GM19351 (cell line): Measurements from ENCODE around the gene DRD3.

Experiments used
- ATAC-seq: cut with Tn5 transposase; IDR thresholded peaks from one replicate; pipeline ENCODE4 v1.9.1; 2021; ENCODE audit warnings: mild to moderate bottlenecking, moderate library complexity; ENCODE audit not compliant: unreplicated experiment

DRD3 gene

GRCh38 chr3:114178770-114179368 lies at the start of gene DRD3:
DRD3 (minus strand) TSS chr3:114179052; CDS start chr3:114171992, 7,060 bp downstream.
- no peak for ATAC-seq

- ATAC-seq, result no peak
These were observed 48.2 kb upstream of the DRD3 start for GRCh38 chr3:114227076-114227475.

- ATAC-seq, result no peak
These were observed 47.5 kb upstream of the DRD3 start for GRCh38 chr3:114226313-114226712.

DNA sequence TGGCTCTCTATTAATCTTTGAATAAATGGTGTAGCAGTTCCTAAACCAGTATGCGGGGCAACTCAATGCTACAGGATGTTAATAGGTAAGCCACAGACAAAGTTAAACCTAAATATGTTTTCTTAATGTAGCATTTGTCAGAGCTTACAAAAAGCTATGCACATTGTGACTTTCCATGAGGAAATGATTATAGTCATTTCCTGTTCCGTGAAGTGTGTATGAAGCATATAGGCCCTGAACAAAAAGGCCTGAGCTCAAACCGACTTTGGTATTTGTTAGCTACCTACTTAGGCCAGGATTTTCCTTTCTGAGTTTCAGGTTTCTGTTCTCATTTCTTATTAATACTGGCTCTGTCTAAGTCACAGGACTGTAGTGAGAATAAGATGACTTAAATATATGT lies 44.3 kb upstream of the DRD3 start:
- peak; percentile 90 for ATAC-seq

DNA sequence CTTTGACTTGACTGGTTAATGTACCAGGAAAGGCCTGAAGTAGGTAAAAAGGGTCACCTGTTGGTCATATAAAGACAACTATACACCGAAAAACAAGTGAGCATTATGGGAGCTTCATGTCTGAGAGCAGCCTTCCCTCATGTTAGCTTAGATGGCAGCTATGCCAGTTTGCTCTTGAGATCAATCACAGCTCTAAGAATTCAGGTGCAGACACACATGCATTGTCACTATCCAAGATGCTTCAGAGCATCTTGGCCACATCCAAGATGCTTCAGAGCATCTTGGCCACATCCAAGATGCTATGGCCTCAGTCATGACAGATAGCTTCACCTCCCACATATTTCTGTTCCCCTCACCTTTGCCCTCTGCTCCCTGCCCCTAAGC lies 43.0 kb upstream of the DRD3 start:
- no peak for ATAC-seq

DNA sequence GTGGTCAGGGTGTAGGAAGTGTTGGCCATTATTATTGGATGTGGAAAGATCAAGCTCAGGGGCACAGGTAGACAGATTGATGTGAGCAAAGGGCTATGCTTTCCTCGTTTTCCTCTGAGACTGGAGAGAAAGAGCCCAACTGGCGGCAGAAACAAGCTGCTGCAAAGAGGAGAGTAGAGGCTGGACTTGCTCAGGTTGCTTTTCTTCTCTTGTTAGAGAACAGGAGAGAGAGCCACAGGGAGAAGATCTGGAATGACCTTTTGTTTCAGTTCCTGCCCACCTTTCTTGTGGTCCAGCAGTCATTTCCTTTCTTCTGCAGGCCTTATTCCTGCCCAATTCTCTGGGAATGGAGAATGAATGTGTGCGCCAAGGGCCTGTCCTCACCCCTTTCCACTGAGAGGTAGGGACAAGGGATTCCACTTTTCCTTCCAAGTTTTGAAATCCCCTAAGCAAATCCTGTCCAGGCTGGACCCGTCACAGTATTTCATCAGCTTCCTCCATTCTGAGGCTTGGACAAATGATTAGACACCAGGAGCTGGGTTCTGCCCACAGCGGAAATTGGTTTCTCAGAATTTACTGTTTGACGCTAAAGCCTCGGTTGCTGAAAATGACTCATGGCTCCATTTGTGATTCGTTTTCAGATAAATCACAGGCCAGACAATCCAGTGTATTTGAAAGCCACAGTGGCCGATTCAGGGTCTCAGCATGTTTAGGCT lies 42.5 kb upstream of the DRD3 start:
- ATAC-seq, result peak; percentile 37

DNA sequence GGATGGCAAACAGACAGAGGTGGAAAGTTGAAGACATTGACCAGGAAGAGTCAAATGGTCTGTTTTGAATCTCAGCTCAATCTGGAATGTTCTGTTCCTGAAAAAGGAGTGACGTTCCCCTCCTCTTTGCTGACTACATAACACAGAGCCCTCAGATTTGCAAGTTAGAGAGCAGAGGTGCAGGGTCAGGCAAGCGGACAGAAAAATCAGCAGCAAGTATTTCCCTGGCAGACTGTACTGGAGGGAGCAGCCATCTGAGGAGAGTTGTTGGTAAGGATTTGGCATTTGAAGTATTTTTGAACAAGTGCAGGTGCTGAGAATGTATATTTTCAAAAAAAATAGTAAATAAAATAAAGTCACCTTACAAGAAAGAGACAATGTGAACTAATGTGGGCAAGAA lies 40.9 kb upstream of the DRD3 start:
- no peak for ATAC-seq

DNA sequence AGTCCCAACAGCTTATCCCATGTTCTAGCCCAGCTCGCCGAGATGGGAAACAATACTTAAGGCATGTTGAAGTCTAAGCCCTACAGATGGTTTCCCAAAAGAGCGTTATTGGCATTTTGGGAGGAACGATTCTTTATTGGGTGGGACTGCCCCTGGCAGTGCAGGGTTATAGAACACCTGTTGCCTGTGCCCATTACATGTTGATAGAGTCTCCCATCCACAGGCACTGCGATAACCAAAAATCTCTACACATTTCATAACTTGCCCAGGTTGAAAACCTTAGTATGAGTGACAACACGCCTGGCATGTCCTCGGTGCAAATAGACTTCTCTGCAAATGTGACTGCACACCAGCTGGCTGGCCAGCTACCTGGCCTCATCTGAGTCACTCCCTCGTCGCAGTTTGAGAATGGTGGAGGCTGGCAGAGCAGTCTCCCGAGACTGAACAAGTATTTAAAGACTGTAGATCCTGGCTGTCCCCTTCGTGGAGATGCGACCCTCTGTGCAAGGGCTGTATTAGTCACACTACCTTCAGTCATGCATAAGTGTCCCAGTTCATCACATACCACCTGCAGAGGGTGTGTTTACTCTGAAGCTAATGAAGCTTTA lies 39.8 kb upstream of the DRD3 start:
- ATAC-seq, result no peak

GRCh38 chr3:114218006-114218405 lies 39.2 kb upstream of the DRD3 start:
- ATAC-seq, result no peak

- ATAC-seq, result no peak
These were observed 38.4 kb upstream of the DRD3 start for GRCh38 chr3:114217266-114217665.

GRCh38 chr3:114216186-114216970 lies 37.5 kb upstream of the DRD3 start:
- ATAC-seq, result no peak

DNA sequence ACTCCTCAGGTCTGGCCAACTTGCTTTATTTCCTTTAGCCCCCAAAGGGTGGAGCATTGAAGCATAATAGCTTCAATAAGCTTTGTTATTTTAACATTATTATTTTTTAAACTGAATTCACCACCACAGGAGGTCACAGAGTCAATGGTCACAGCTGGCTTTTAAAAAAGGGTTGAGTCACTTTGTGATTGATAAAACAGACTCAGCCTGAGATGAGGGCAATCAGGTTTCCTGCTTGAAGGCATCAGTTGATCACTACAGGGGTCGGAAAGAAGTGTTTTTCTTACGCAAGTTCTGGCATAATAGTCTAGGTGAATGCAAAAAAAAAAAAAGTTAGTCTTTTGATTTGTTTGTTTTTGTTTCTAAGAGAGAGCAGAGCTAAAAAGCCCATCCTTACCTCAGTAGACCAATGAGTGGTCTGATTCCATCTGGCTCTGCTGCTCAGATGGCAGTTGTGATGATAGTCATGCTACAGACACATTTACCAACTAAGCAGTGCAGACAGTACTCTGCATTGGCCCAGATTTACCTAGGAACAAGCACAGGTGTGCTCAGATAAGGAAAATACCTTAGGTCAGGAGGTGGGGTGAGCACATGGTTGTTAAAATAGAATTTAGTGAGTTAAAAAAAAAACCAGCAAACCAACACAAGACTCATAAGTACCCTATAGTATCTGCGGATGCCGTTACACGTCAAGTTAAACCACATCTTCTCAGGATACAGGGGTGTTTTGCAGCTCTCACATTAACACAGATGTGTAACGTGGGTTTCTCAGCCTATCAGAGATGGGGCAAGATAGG lies 35.9 kb upstream of the DRD3 start:
- peak; percentile 27 for ATAC-seq

- ATAC-seq, result peak; percentile 83
These were observed 35.0 kb upstream of the DRD3 start for GRCh38 chr3:114213627-114214541.

DNA sequence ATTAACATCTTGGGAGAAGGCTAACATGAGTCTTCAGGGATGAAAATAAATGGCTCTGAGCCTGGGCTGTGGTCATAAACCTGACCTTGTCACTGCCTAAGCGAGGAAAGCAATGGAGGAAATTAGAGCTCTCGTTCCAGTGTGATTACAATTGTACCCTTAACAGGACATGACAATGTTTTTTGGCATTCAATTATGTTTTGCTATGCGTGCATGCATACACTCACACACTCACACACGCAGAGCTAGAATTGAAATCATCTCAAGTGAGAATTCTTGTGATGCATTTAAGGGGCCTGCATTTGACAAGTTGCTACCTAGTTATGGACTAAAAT lies 34.4 kb upstream of the DRD3 start:
- ATAC-seq, result peak; percentile 13

DNA sequence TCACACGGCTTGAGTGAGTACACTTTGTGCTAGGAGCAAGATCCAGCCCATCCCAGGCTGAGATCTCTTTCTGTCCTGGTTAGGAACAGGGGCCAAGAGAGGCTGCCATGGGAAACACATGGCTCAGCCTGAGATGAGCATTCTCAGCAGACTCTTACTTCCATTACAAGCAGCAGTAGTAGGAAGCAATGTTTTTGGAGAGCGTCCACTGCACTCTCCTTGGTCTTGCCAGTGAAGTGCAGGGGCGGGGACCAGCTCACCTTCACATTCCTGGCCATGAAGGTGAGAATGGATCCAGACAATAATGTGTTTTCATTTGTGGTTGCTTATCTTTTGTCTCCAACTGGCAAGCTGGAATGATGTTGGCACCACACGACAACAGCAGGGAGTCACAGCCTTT lies 33.8 kb upstream of the DRD3 start:
- ATAC-seq, result no peak

DNA sequence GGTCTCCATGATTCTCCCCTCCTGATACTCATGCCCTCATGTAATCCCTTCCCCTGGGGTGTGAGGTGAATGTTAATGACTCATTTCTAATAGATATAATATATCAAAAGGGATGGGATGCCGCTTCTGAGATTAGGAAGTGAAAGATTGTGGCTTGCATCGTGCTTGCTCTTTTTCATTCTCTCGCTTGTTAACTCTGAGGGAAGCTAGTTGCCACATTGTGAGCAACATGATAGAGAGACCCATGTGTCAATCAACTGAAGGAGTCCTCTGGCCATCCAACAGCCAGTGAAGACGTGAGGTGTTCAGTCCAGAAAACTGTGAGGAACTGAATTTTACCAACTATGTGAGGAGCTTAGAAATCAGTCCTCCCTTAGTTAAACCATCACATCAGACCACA lies 28.9 kb upstream of the DRD3 start:
- peak; percentile 98 for ATAC-seq

DNA sequence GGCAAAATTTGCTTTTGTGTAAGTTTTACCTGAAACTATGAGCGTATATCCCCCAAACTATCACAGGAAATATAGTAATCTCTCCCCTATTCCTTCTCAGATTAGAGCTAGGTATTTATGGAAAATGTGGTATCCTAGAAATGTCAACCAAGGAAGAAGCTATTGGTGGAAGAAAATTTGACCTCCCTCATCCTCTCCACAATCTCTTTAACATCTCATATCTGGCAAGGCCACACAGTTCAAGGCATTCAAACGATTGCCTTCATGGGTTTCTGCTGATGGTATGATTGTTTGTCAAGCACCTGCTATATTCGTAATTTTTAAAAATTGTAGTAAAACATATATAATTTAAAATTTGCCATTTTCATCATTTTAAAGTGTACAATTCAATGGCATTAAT lies 27.5 kb upstream of the DRD3 start:
- no peak for ATAC-seq

GRCh38 chr3:114205541-114205940 lies 26.7 kb upstream of the DRD3 start:
- no peak for ATAC-seq

GRCh38 chr3:114194750-114195149 lies 15.9 kb upstream of the DRD3 start:
- no peak for ATAC-seq

DNA sequence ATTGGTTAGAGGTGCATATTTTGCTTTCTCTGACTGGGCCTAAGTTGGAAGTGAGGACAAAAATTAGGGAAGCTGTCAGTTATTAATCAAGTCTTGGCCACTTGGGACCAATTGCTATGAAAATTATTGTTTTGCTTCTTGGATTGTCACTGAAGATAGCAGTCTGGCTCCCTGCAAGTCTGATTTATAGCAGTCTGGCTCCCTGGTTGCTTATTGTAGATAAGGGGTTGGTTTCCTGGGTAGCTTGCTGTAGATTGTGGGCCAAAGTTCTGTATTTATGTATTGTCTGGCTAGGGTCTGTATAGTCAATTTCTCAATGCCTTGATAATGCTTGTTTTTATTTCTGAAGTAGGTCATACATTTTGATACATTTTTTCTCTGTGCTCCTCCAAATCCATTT lies 13.3 kb upstream of the DRD3 start:
- ATAC-seq, result no peak
